Esophagus squamous epithelium (tissue), 4 donors: ENCODE data around the gene DAGLB.

ENCODE experiments used
- POLR2A ChIP-seq, 4 donors: fragments of 450-650 bp; IDR thresholded peaks; one replicate each; pipeline ENCODE4 v1.6.1; 2017; ENCODE audit warnings: antibody characterized with exemption in 4 of 4, mild to moderate bottlenecking in 4 of 4, moderate library complexity in 3 of 4
- TF ChIP-seq, protein P1 (sequence below), 6 experiments: fragments of 450-650 bp in 4 of 6; fragments of 200-600 bp in 2 of 6; sonication (generic) in 2 of 6; IDR thresholded peaks; one replicate each; pipeline ENCODE4 v1.5.1; 2016 to 2019; ENCODE audit warnings: antibody characterized with exemption in 6 of 6, mild to moderate bottlenecking in 4 of 6, moderate library complexity in 4 of 6

DNA sequence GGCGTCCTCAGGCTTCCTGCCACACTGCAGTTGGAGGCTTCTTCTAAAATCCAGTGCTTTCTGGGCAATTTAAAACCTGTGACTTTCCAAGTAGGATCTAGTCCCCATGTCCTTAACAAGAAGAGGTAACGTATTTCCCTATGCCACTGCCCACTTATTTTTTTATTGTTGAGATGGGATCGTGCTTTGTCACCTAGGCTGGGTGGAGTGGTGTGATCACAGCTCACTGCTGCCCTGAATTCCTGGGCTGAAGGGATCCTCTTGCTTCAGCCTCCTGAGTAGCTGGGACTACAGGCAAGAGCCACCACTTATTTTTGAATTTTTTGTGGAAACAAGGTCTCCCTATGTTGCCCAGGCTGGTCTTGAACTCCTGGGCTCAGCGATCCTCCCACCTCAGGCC is 63.4 kb downstream of the DAGLB start:
- TF ChIP-seq, protein P1, sequence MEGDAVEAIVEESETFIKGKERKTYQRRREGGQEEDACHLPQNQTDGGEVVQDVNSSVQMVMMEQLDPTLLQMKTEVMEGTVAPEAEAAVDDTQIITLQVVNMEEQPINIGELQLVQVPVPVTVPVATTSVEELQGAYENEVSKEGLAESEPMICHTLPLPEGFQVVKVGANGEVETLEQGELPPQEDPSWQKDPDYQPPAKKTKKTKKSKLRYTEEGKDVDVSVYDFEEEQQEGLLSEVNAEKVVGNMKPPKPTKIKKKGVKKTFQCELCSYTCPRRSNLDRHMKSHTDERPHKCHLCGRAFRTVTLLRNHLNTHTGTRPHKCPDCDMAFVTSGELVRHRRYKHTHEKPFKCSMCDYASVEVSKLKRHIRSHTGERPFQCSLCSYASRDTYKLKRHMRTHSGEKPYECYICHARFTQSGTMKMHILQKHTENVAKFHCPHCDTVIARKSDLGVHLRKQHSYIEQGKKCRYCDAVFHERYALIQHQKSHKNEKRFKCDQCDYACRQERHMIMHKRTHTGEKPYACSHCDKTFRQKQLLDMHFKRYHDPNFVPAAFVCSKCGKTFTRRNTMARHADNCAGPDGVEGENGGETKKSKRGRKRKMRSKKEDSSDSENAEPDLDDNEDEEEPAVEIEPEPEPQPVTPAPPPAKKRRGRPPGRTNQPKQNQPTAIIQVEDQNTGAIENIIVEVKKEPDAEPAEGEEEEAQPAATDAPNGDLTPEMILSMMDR (IDR thresholded peaks at IDR 0.05) = no peak
- TF ChIP-seq POLR2A (IDR thresholded peaks at IDR 0.05) = no peak
